Peyer's patch (tissue), 4 donors: ENCODE measurements around the gene PPIB.

Experiments
- POLR2A ChIP-seq, 2 donors: fragments of 450-650 bp; IDR thresholded peaks; one replicate each; pipeline ENCODE4 v1.5.1; 2017; ENCODE audit warnings: antibody characterized with exemption in 2 of 2, mild to moderate bottlenecking in 2 of 2, moderate library complexity in 2 of 2
- TF ChIP-seq, protein P1 (sequence below), 6 experiments: fragments of 450-650 bp in 4 of 6; fragments of 200-600 bp in 2 of 6; sonication (generic) in 1 of 6; IDR thresholded peaks; one replicate each; pipeline ENCODE4 v1.5.1; 2017 to 2019; ENCODE audit warnings: antibody characterized with exemption in 6 of 6, mild to moderate bottlenecking in 3 of 6, moderate library complexity in 1 of 6

DNA sequence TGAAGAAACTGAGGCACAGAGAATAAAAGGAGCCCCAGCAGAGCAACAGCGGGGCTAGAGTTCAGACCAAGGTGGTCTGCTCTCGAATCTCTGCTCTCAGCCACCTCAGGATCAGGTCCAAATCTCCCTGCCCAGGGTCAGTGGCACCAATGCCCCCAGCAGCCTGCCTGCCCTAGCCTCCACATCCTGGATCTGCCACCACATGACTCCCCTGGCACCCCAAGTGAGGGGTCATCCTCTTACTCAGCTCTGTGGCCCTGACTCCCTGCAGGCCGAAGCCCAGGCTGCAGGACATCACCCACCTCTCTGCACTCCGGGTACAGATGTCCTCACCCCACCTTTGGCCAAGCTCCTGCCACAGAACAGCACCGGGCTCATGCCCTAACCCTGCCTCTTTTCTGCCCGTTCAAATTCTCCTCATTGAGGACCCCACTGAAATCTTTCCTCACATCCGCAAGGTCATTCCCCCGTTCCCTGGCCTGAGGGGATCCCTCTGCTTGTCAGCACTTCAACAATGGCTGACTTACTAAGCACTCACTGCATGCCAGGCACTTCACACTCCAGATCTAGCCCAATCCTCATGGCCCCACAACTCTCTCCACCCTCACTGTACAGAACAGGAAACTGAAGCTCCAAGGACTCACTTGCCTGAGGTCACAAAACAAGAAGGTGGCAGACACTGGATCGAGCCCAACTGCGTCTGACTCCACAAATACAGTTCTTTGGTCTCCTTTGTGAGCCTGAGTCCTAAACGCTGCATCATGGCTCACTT lies 4.3 kb downstream of the PPIB start:
- TF ChIP-seq, protein P1, sequence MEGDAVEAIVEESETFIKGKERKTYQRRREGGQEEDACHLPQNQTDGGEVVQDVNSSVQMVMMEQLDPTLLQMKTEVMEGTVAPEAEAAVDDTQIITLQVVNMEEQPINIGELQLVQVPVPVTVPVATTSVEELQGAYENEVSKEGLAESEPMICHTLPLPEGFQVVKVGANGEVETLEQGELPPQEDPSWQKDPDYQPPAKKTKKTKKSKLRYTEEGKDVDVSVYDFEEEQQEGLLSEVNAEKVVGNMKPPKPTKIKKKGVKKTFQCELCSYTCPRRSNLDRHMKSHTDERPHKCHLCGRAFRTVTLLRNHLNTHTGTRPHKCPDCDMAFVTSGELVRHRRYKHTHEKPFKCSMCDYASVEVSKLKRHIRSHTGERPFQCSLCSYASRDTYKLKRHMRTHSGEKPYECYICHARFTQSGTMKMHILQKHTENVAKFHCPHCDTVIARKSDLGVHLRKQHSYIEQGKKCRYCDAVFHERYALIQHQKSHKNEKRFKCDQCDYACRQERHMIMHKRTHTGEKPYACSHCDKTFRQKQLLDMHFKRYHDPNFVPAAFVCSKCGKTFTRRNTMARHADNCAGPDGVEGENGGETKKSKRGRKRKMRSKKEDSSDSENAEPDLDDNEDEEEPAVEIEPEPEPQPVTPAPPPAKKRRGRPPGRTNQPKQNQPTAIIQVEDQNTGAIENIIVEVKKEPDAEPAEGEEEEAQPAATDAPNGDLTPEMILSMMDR (IDR thresholded peaks at IDR 0.05): no peak
- no peak for TF ChIP-seq POLR2A (IDR thresholded peaks at IDR 0.05)
